ENCODE measurements around the gene RBM41. TPM values are rescaled to one million over a fixed set of nuclear protein-coding genes. Genes with fewer than 3 reads are reported as not detected.

RBM41 gene
- total RNA-seq, 1 donor from 2014 or later = 20.4 TPM

GRCh38 chrX:107054978-107055377, 63.6 kb downstream of the RBM41 start:
- intact Hi-C loops (cut with DNase I) = no loop called here
- no peak for ATAC-seq
- H3K27me3 ChIP-seq (ENCODE audit: low read depth) = no peaks in the 10 kb centered on the region
- TF ChIP-seq CTCF (IDR thresholded peaks at IDR 0.05) = no peak
- H3K9me3 ChIP-seq = no peaks in the 10 kb centered on the region
- H3K4me1 ChIP-seq = no peaks in the 10 kb centered on the region
- no peak overlapping the region for H3K27ac ChIP-seq
- H3K4me3 ChIP-seq = no peak overlapping the region
- H3K36me3 ChIP-seq = no peaks in the 10 kb centered on the region
- no peak for DNase-seq

- intact Hi-C loops (cut with DNase I) = no loop called here
- no peak for DNase-seq
- Histone ChIP-seq H3K4me1 (no peaks in the 10 kb centered on the region), H3K27ac (no peak overlapping the region), H3K36me3 (no peaks in the 10 kb centered on the region), H3K27me3 (ENCODE audit: low read depth) (no peaks in the 10 kb centered on the region), H3K4me3 (no peak overlapping the region), H3K9me3 (no peaks in the 10 kb centered on the region)
- ATAC-seq = peak; percentile 60 to 63
- TF ChIP-seq CTCF (IDR thresholded peaks at IDR 0.05) = no peak
Measured at GRCh38 chrX:107050195-107050709, 68.4 kb downstream of the RBM41 start.

- Histone ChIP-seq H3K4me3 (no peak overlapping the region), H3K9me3 (no peaks in the 10 kb centered on the region), H3K36me3 (no peaks in the 10 kb centered on the region), H3K27ac (no peak overlapping the region), H3K27me3 (ENCODE audit: low read depth) (no peaks in the 10 kb centered on the region), H3K4me1 (no peaks in the 10 kb centered on the region)
- ATAC-seq = no peak
- intact Hi-C loops (cut with DNase I) = no loop called here
- no peak for TF ChIP-seq CTCF (IDR thresholded peaks at IDR 0.05)
- DNase-seq = no peak
Measured at GRCh38 chrX:107047622-107048021, 71.0 kb downstream of the RBM41 start.

GRCh38 chrX:107029752-107030151, 88.9 kb downstream of the RBM41 start:
- DNase-seq (no peak), ATAC-seq (no peak)
- Histone ChIP-seq H3K4me3 (no peak overlapping the region), H3K27ac (no peak overlapping the region), H3K9me3 (no peaks in the 10 kb centered on the region), H3K4me1 (no peaks in the 10 kb centered on the region), H3K27me3 (ENCODE audit: low read depth) (no peaks in the 10 kb centered on the region), H3K36me3 (no peaks in the 10 kb centered on the region)
- TF ChIP-seq CTCF (IDR thresholded peaks at IDR 0.05) = no peak
- intact Hi-C loops (cut with DNase I) = no loop called here

GRCh38 chrX:107025545-107025944, 93.1 kb downstream of the RBM41 start:
- H3K27ac ChIP-seq = no peak overlapping the region
- TF ChIP-seq CTCF (IDR thresholded peaks at IDR 0.05) = peak; percentile 40
- H3K27me3 ChIP-seq (ENCODE audit: low read depth) = no peaks in the 10 kb centered on the region
- H3K9me3 ChIP-seq = no peaks in the 10 kb centered on the region
- intact Hi-C loops (cut with DNase I) = no loop called here
- no peak overlapping the region for H3K4me3 ChIP-seq
- no peaks in the 10 kb centered on the region for H3K4me1 ChIP-seq
- DNase-seq = no peak
- no peaks in the 10 kb centered on the region for H3K36me3 ChIP-seq
- ATAC-seq = peak in 1 of 2 donors; percentile 42

- Histone ChIP-seq H3K4me3 (no peak overlapping the region), H3K27me3 (ENCODE audit: low read depth) (no peaks in the 10 kb centered on the region), H3K36me3 (no peaks in the 10 kb centered on the region), H3K27ac (no peak overlapping the region), H3K9me3 (no peaks in the 10 kb centered on the region), H3K4me1 (no peaks in the 10 kb centered on the region)
- ATAC-seq = peak in 1 of 2 donors; percentile 42
- no peak for DNase-seq
- no peak for TF ChIP-seq CTCF (IDR thresholded peaks at IDR 0.05)
- intact Hi-C loops (cut with DNase I) = no loop called here
Measured at GRCh38 chrX:107014936-107015335, 103.7 kb downstream of the RBM41 start.
